GM04503 (cell line): Measurements from ENCODE around the gene ALAD.
"Not testable (repeated sequence)": the region's sequence is repeated elsewhere in the genome, so short reads cannot be mapped to it uniquely, and the experiment has no call there.

Experiments
- DNase-seq: peaks from one replicate; pipeline ENCODE4 v3.0.0-alpha.2; 2012; ENCODE audit warnings: low read depth

The ALAD gene

GRCh38 chr9:113373676-113374392 is 27.2 kb downstream of the ALAD start:
- no peak for DNase-seq

DNA sequence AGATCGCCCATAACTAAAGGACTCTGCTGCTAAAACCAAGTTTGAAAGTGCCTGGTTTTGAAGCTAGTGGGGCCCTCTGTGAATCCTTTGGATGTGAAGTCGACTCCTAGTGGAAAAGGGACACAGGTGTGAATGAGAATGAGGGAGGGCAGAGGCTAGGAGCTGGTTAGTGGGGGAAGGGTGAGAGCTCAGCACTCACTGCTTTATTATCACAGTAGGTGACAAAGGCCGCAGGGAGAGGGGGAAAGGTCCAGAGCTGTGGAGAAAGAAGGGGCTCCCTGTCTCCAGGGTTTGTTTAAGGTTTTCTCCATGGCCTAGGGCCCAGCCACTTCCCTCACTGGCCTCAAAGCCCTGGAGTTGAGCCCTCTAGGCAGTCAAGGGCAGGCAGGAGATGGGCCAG is 27.8 kb downstream of the ALAD start:
- no peak for DNase-seq

DNA sequence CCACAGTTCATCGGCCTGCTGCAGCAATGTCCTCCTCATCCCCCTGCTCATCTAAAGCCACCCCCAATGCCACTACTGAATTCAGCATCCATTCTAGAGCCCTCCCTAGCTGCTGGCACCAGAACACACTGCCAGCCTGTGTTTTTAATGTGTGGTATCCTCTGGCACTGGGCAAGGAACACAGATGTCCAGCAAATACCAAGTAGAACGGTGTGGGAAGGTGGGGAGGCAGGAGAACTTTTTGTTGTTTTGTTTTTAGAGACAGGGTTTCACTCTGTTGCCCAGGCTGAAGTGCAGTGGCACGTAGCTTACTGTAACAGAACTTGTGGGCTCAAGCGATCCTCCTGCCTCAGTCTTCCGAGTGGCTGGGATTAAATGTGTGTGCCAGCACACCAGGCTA is 29.0 kb downstream of the ALAD start:
- DNase-seq, result no peak

DNA sequence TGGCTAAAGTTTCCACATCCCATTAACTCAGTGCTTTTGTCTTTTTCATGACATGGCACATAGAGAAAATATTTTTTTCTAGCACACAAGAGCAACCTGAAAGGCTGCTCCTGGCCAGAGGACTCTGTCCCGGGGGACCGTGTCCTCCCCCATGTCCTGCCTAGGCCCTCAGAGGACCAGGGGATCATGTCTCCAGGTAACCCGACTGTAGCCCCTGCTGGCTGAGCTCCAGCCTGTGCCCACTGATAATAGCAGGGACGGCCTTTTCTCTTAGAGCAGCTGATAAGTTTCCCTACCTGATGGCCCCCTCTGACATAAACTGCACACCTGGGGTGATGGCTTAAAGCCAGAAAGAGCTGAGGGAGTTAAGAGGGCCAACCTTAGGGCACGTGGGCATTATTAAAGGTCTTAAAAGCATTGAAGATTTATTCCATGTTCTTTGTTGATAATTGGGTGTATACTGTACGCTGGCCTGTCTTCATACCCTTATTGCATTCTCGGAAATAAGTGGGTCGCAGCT is 30.2 kb downstream of the ALAD start:
- no peak for DNase-seq

DNA sequence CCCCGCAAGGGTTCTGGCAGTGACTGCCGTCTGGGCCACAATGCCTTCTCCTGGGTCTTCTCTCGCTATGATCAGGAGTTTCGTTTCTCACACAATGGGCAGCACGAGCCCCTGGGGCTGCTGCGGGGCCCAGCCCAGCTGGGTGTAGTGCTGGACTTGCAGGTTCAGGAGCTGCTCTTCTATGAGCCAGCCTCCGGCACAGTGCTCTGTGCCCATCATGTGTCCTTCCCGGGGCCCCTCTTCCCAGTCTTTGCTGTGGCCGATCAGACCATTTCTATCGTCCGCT is 31.3 kb downstream of the ALAD start:
- DNase-seq, result no peak

DNA sequence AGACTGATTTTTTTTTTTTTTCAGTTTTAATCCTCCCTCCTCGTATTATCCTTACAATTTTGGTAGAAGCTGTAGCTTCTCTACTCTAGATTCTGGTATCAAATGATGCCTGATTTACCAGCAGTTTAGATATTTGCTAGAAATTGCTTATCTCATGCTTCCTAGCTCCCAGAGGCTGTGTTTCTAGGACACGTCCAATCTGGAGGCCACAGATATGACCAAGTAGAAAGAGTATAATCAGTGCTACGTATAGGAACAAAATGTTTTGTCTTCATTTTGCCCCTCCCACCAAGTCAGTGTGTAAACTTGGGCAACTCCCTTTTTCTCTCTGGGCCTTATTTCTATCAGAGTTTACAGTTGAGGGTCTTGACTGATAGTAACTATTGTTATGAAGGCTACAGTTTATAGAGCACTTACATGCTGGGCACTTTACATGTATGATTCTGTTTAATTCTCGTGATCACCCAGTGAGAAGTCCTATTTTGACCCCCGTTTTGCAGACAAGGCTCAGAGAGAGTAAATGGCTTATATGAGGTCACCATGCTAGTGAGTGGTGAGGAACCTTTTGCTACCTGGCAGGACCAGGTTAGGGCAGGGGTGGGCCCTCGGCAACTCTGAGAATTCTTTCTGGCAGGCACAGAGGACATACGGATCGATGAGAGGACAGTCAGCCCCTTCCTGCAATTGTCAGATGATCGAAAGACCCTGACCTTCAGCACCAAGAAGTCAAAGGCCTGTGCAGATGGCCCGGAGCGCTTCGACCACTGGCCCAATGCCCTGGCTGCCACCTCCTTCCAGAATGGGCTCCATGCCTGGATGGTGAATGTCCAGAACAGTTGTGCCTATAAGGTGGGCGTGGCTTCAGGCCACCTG is 31.9 kb downstream of the ALAD start:
- no peak for DNase-seq

GRCh38 chr9:113368348-113368981 is 32.6 kb downstream of the ALAD start:
- no peak for DNase-seq

GRCh38 chr9:113365652-113366051 is 35.4 kb downstream of the ALAD start:
- not testable (repeated sequence) for DNase-seq

DNA sequence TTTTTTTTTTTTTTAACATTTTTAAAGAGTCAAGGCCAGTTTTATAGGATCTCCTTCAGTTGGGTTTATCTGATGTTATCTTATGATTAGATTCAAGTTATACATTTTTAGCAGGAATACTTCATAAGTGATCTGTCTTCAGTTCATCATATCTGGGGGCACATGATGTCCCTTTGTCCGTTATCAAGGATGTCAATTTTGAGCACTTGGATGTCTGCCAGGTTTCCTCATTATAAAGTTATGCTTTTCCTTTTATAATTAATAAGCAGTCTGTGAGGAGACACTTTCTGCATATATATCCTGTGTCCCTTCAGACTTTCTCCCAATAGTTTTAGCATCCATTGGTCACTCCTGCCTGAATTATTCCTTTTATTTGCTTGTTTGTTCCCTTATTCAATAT is 36.1 kb downstream of the ALAD start:
- no peak for DNase-seq

- DNase-seq, result no peak
These were observed 37.7 kb downstream of the ALAD start for GRCh38 chr9:113363336-113363735.

DNA sequence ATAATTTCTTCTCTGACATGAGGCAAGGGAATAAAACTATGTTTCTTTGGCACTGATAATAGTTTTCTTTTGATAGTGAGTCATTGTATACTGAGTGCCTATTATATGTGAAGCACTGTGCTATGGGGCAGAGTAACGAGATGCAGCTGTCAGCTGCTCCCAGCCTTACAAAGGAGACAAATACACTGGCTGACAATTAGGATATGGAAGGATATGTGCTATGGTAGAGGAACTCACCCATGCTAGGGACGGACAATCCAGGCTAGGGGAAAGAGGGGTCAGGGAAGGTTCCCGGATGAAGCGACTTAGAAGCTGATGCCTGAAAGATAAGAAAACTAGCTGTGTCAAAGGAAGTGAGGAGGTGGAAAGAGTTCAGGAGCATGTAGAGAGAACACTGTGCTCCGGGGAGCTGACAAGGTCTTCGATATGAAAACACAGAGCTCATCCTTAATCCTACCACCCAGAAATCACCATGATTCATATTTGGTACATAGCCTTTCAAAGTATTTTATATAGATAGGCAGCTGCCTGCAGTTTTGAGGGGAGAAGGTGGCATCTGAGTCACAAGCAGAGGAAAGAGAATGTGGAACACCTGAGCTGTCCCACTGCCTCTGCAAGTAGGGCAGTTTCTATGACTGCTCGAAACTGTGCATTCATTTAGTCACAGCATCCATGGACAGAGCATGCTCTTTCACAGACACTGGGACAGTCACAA is 39.6 kb downstream of the ALAD start:
- DNase-seq, result no peak

- DNase-seq, result no peak
These were observed 40.7 kb downstream of the ALAD start for GRCh38 chr9:113360242-113360842.

- DNase-seq, result no peak
These were observed 41.7 kb downstream of the ALAD start for GRCh38 chr9:113359385-113359784.

GRCh38 chr9:113356686-113357292 is 44.3 kb downstream of the ALAD start:
- no peak for DNase-seq

GRCh38 chr9:113355040-113355596 is 46.0 kb downstream of the ALAD start:
- DNase-seq, result no peak

GRCh38 chr9:113352411-113352810 is 48.7 kb downstream of the ALAD start:
- no peak for DNase-seq

GRCh38 chr9:113352006-113352405 is 49.1 kb downstream of the ALAD start:
- no peak for DNase-seq

GRCh38 chr9:113350937-113351336 is 50.1 kb downstream of the ALAD start:
- DNase-seq, result no peak

- DNase-seq, result no peak
These were observed 50.9 kb downstream of the ALAD start for GRCh38 chr9:113350107-113350661.

GRCh38 chr9:113349445-113350094 is 51.5 kb downstream of the ALAD start, which contains the start of gene BSPRY:
BSPRY (plus strand) TSS chr9:113349541; CDS start chr9:113349580, 39 bp downstream.
- DNase-seq, result no peak
